Measurements from ENCODE around the gene FADS6. TPM values are rescaled to one million over a fixed set of nuclear protein-coding genes. Genes with fewer than 3 reads are reported as not detected.
"Not testable (repeated sequence)": the region's sequence is repeated elsewhere in the genome, so short reads cannot be mapped to it uniquely, and the experiment has no call there.

Gene FADS6
- total RNA-seq, 1 donor from 2014 or later: not detected

- no peak for DNase-seq (ENCODE audit: low read depth in 2 of 2)
These were observed 27.7 kb upstream of the FADS6 start for GRCh38 chr17:74921026-74921681.

GRCh38 chr17:74920642-74921025, 27.2 kb upstream of the FADS6 start:
- no peak for DNase-seq (ENCODE audit: low read depth in 2 of 2)

GRCh38 chr17:74920306-74920620, 26.8 kb upstream of the FADS6 start:
- DNase-seq (ENCODE audit: low read depth in 2 of 2): no peak

GRCh38 chr17:74919440-74920305, 26.2 kb upstream of the FADS6 start:
- no peak for DNase-seq (ENCODE audit: low read depth in 2 of 2)

- no peak for DNase-seq (ENCODE audit: low read depth in 2 of 2)
These were observed 25.5 kb upstream of the FADS6 start for GRCh38 chr17:74918906-74919305.

GRCh38 chr17:74917430-74917829, 24.0 kb upstream of the FADS6 start:
- DNase-seq (ENCODE audit: low read depth in 2 of 2): no peak

- no peak for DNase-seq (ENCODE audit: low read depth in 2 of 2)
These were observed 23.4 kb upstream of the FADS6 start for GRCh38 chr17:74916851-74917199.

- DNase-seq (ENCODE audit: low read depth in 2 of 2): no peak
These were observed 22.9 kb upstream of the FADS6 start for GRCh38 chr17:74916136-74916850.

GRCh38 chr17:74911423-74911822, 18.0 kb upstream of the FADS6 start:
- not testable (repeated sequence) for DNase-seq (ENCODE audit: low read depth in 2 of 2)

- not testable (repeated sequence) for DNase-seq (ENCODE audit: low read depth in 2 of 2)
These were observed 15.7 kb upstream of the FADS6 start for GRCh38 chr17:74909097-74909496.

- no peak for DNase-seq (ENCODE audit: low read depth in 2 of 2)
These were observed 13.6 kb upstream of the FADS6 start for GRCh38 chr17:74907012-74907411.

GRCh38 chr17:74906214-74906793, 12.9 kb upstream of the FADS6 start:
- not testable (repeated sequence) for DNase-seq (ENCODE audit: low read depth in 2 of 2)

GRCh38 chr17:74904687-74905409, 11.4 kb upstream of the FADS6 start:
- no peak for DNase-seq (ENCODE audit: low read depth in 2 of 2)

GRCh38 chr17:74903671-74904070, 10.2 kb upstream of the FADS6 start:
- DNase-seq (ENCODE audit: low read depth in 2 of 2): no peak

GRCh38 chr17:74903034-74903433, 9.6 kb upstream of the FADS6 start:
- no peak for DNase-seq (ENCODE audit: low read depth in 2 of 2)

- DNase-seq (ENCODE audit: low read depth in 2 of 2): no peak
These were observed 8.1 kb upstream of the FADS6 start for GRCh38 chr17:74901353-74902135.

- no peak for DNase-seq (ENCODE audit: low read depth in 2 of 2)
These were observed 6.8 kb upstream of the FADS6 start for GRCh38 chr17:74900208-74900607.

GRCh38 chr17:74898376-74898946, 5.0 kb upstream of the FADS6 start:
- DNase-seq (ENCODE audit: low read depth in 2 of 2): no peak

- DNase-seq (ENCODE audit: low read depth in 2 of 2): no peak
These were observed 671 bp upstream of the FADS6 start for GRCh38 chr17:74893936-74894671.

Data from dermis microvascular lymphatic vessel endothelial cell (primary cell).